Measurements from ENCODE around the gene CFAP74. TPM values are rescaled to one million over a fixed set of nuclear protein-coding genes. Genes with fewer than 3 reads are reported as not detected.

The CFAP74 gene
- total RNA-seq, 4 donors from 2014 or later = not detected

DNA sequence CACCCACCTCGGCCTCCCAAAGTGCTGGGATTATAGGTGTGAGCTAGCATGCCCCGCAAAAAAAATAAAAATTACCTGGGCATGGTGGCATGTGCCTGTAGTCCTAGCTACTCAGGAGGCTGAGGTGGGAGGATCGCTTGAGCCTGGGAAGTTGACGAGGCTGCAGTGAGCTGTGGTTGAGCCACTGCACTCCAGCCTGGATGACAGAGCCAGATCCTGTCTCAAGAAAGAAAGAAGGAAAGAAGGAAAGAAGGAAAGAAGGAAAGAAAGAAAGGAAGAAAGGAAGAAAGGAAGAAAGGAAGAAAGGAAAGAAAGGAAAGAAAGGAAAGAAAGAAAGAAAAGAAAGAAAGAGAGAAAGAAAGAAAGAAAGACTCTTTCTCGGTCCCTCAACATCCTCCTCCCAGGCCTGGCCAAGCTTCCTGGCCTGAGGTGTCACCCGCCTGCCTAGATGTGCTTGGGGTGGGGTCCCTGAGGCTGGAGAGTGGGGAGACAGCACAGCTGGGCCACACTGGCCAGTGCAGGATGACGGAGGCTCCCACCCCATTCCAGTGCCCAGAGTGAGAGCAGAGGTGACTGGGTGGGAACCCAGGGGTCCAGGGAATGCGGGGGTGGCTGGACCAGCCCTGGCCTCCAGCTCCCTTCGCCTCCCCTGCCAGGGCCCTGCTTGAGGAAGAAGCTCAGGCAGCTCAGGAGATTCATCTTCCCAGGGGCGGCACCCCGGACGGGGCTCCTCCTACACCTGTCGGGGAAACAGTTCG lies 102.5 kb downstream of the CFAP74 start:
- no peak overlapping the region for H3K27ac ChIP-seq
- no peaks in the 10 kb centered on the region for H3K9me3 ChIP-seq
- in situ Hi-C loops (cut with MboI; ENCODE audit: low pct_ligation_motif_present in 1 of 4, low pct_unique_long_range_greater_than_20kb in 1 of 4, low sequenced_read_pairs in 3 of 4) (loop anchor here in 2 of 4 donors (10.0 kb wide), 2 partner anchors 56 to 116 kb away; no protein-coding TSS in a partner anchor), intact Hi-C loops (cut with DNase I; ENCODE audit: low total_unique reads) (no loop called here)
- H3K4me3 ChIP-seq = no peak overlapping the region
- DNase-seq = no peak
- TF ChIP-seq POLR2A (IDR thresholded peaks at IDR 0.05) (no peak), EP300 (IDR thresholded peaks at IDR 0.05; ENCODE audit: low read depth) (no peak), POLR2AphosphoS5 (IDR thresholded peaks at IDR 0.05) (no peak)
- TF ChIP-seq, protein P1, sequence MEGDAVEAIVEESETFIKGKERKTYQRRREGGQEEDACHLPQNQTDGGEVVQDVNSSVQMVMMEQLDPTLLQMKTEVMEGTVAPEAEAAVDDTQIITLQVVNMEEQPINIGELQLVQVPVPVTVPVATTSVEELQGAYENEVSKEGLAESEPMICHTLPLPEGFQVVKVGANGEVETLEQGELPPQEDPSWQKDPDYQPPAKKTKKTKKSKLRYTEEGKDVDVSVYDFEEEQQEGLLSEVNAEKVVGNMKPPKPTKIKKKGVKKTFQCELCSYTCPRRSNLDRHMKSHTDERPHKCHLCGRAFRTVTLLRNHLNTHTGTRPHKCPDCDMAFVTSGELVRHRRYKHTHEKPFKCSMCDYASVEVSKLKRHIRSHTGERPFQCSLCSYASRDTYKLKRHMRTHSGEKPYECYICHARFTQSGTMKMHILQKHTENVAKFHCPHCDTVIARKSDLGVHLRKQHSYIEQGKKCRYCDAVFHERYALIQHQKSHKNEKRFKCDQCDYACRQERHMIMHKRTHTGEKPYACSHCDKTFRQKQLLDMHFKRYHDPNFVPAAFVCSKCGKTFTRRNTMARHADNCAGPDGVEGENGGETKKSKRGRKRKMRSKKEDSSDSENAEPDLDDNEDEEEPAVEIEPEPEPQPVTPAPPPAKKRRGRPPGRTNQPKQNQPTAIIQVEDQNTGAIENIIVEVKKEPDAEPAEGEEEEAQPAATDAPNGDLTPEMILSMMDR (IDR thresholded peaks at IDR 0.05) = no peak
- peaks cover 0 to 11% (median 2%) of the 10 kb centered on the region in 4 donors for H3K4me1 ChIP-seq
- WGBS, 2 donors (ENCODE audit: low coverage in 1 of 2) = 86 to 95% methylated on average over 5 to 7 of the region's 14 CpGs
- H3K36me3 ChIP-seq = no peaks in the 10 kb centered on the region
- H3K27me3 ChIP-seq = no peaks in the 10 kb centered on the region

DNA sequence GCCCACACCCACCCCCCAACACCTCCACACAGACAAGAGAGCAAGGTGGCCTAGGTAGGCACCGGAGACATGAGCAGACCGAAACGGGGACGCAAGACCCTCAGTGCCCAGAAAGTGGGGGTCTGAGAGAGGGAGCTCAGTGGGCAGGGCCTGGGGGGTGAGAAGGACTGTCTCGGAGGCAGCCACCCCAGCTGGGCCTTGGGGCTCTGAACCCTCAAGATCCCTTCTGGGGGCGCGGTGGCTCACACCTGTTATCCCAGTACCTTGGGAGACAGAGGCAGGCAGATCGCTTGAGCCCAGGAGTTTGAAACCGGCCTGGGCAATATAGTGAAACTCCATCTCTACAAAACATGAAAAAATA lies 103.6 kb downstream of the CFAP74 start:
- 79% methylated on average over 9 of the region's 9 CpGs; no CpG with 5 or more reads in 1 of the 2 donors for WGBS, 2 donors (ENCODE audit: low coverage in 1 of 2)
- Histone ChIP-seq H3K4me3 (no peak overlapping the region), H3K27me3 (no peaks in the 10 kb centered on the region), H3K9me3 (no peaks in the 10 kb centered on the region), H3K4me1 (peaks cover 8 to 19% (median 10%) of the 10 kb centered on the region in 4 donors), H3K36me3 (no peaks in the 10 kb centered on the region), H3K27ac (no peak overlapping the region)
- in situ Hi-C loops (cut with MboI; ENCODE audit: low pct_ligation_motif_present in 1 of 4, low pct_unique_long_range_greater_than_20kb in 1 of 4, low sequenced_read_pairs in 3 of 4) (loop anchor here in 3 of 4 donors (10.0 to 25.0 kb wide), 3 partner anchors 55 to 138 kb away; no protein-coding TSS in a partner anchor), intact Hi-C loops (cut with DNase I; ENCODE audit: low total_unique reads) (no loop called here)
- no peak for DNase-seq
- TF ChIP-seq EP300 (IDR thresholded peaks at IDR 0.05; ENCODE audit: low read depth) (no peak), POLR2AphosphoS5 (IDR thresholded peaks at IDR 0.05) (no peak), POLR2A (IDR thresholded peaks at IDR 0.05) (no peak)
- TF ChIP-seq, protein P1 (IDR thresholded peaks at IDR 0.05) = no peak

DNA sequence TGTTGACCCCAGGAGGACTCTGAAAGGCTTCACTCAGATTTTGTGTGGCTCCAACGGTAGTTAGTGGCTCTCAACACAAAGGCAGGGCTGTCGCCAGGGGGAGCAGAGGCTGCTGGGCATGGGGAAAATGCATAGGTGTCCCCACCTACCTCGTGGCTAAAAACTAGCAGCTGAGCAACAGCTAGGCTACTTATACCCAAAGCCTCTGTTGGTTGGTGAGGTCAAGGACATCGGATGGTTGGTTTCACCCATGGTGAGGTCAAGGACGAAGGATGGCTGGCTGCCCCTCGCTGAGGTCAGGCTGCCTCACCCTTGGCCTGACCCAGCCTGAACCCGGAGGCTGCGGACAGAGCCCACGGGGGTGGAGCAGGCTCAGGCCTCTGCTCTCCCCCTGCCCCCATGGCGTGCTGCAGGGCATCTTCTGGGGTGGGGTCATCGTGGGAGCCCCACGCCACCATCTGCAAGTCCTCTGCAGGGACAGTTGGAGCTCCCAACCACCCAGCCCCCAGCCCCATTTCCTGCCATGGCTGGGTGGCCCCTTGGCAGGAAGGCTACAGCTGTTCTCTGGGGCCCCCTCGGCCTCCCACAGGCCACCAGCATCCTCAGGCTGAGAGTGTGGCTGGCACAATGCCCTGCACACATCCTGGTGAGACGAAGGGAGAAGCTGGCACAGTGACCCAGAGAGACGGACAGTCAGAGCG lies 104.2 kb downstream of the CFAP74 start:
- Histone ChIP-seq H3K27ac (no peak overlapping the region), H3K4me3 (no peak overlapping the region), H3K9me3 (no peaks in the 10 kb centered on the region), H3K27me3 (no peaks in the 10 kb centered on the region), H3K36me3 (no peaks in the 10 kb centered on the region), H3K4me1 (peaks cover 11 to 24% (median 15%) of the 10 kb centered on the region in 4 donors)
- TF ChIP-seq, protein P1 (IDR thresholded peaks at IDR 0.05) = no peak
- TF ChIP-seq EP300 (IDR thresholded peaks at IDR 0.05; ENCODE audit: low read depth) (no peak), POLR2A (IDR thresholded peaks at IDR 0.05) (no peak), POLR2AphosphoS5 (IDR thresholded peaks at IDR 0.05) (no peak)
- DNase-seq = no peak
- in situ Hi-C loops (cut with MboI; ENCODE audit: low pct_ligation_motif_present in 1 of 4, low pct_unique_long_range_greater_than_20kb in 1 of 4, low sequenced_read_pairs in 3 of 4) = loop anchor here in 1 of 4 donors (25.0 kb wide), 1 partner anchor 137 kb away; no protein-coding TSS in a partner anchor
- WGBS, 2 donors (ENCODE audit: low coverage in 1 of 2) = 53% methylated on average over 13 of the region's 16 CpGs; no CpG with 5 or more reads in 1 of the 2 donors
- intact Hi-C loops (cut with DNase I; ENCODE audit: low total_unique reads) = no loop called here

DNA sequence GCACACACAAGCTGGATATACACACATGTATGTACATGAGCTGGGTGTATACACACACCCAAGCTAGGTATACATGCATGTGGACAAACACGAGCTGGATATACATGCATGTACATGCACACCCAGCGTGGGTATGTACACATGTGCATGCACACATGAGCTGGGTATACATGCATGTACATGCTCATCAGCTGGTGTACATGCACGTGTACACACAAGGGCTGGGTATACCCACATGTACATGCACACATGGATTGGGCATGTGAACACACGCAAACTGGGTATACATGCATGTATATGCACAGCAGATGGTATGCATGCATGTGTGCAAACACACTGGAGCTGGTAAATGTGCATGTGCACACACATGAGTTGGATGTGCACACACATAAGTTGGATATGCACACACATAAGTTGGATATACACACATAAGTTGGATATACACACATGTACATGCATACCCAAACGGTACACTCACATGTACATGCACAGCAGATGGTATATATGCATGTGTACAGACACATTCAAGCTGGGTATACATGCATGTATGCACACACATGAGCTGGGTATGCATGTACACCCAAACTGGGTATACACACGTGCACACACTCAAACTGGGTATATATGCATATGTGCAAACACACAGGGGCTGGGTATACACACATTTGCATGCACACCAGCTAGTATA lies 105.2 kb downstream of the CFAP74 start:
- Histone ChIP-seq H3K36me3 (no peaks in the 10 kb centered on the region), H3K27me3 (no peaks in the 10 kb centered on the region), H3K27ac (no peak overlapping the region), H3K4me1 (peaks cover 16 to 35% (median 26%) of the 10 kb centered on the region in 4 donors), H3K4me3 (no peak overlapping the region), H3K9me3 (no peaks in the 10 kb centered on the region)
- in situ Hi-C loops (cut with MboI; ENCODE audit: low pct_ligation_motif_present in 1 of 4, low pct_unique_long_range_greater_than_20kb in 1 of 4, low sequenced_read_pairs in 3 of 4) (loop anchor here in 1 of 4 donors (25.0 kb wide), 1 partner anchor 136 kb away; no protein-coding TSS in a partner anchor), intact Hi-C loops (cut with DNase I; ENCODE audit: low total_unique reads) (no loop called here)
- DNase-seq = no peak
- no peak for TF ChIP-seq POLR2A (IDR thresholded peaks at IDR 0.05)
- no peak for TF ChIP-seq POLR2AphosphoS5 (IDR thresholded peaks at IDR 0.05)
- WGBS, 2 donors (ENCODE audit: low coverage in 1 of 2) = 17 to 97% methylated on average over 1 to 5 of the region's 6 CpGs

All from transverse colon (tissue), 4 donors.